DMS53 treated with DMSO at 0.1 percent for 48 hours (cell line): Measurements from ENCODE around the gene MRPL41.
"Not testable (repeated sequence)": the region's sequence is repeated elsewhere in the genome, so short reads cannot be mapped to it uniquely, and the experiment has no call there.

Experiments
- DNase-seq: peaks from one replicate; lab custom pipeline; 2025; ENCODE audit not compliant: unreplicated experiment; lab: John Stamatoyannopoulos, UW

Gene MRPL41

DNA sequence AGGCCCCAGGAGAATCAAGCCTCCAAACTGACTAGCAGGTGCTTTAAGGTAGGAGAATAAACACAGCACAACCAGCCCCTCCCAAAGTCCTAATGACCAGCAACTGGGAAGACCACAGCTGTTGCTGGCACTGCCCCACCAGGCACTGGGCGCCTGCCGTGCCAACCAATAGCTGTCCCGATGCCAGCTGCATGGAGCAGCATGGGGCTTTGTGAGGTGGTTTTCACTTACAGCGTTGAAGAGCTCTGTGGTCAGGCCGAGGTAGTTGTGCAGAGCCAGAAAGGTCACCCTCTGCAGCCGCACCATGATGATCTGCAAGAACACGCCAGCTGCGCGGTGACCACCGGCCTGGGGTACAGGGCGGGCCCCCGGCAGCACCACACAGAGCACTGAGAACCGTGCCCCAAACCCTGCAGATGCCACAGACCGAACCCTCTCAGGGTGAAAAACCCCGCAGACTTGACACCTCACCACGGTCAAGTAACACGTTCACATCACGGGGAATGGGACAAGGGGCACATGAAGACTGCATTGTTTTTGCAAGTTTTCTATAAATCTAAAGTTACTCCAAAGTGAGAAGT is 30.2 kb upstream of the MRPL41 start:
- no peak for DNase-seq

DNA sequence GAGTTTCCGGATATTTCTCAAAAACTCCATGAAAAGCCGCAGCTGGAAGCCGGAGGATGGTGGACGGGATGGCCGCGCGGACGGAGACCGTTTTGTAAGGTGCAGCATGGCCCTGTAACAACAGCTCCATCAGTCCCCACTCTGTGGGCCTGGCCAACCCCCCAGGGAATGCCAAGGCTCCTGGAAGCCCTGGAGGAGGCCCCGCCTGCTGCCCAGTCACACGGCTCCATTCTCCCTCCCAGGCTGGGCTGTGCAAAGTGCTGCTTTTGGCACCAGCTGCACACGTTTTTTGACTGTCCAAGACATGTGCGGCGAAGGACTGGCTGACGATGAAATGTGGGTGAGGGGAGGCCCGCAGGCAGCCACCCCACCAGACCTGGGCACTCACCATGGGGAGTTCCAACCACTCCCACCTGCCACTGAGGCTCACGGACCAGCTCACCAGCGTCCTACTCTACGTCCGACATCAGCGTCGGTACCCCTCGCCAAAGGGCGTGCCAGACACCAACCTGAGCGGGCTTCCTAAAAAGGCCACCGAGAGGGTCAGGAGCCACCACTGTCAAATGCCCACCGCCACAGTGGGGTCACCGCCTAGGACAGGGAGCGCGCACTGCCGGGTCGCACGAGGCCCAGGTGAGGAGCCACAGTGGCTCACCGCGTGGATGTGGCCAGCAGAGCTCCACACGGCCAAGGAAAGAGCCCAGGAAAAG is 28.8 kb upstream of the MRPL41 start:
- DNase-seq, result no peak

DNA sequence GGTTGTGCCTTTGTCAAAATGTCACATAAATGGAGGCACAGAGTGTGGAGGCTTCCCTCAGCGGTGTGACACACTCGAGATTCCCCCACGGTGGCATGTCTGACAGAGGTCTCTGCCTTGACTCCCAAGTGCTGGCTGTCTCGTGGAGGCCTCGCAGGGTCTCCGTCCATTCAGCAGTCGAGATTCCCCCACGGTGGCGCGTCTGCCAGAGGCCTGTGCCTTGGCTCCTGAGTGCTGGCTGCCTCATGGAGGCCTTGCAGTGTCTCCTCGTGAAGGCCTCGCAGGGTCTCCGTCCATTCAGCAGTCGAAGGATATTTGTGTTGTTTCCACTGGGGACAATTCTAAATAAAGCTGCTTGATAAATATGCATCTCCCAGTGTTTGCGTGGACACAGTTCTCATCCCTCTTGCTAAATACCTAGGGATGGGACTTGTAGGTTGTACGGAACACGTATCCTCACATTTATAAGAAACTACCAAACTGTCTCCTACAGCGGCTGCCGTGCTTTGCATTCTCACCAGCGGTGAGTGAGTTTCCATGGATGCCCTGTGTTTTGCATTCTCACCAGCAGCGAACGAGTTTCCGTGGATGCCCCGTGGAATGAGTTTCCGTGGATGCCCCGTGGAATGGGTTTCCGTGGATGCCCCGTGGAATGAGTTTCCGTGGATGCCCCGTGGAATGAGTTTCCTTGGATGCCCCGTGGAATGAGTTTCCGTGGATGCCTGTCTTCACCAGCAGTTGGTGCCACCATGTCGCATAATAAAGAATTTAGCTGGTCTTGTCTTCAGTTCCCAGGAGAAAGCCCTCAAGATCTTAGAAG is 27.3 kb upstream of the MRPL41 start:
- no peak for DNase-seq

DNA sequence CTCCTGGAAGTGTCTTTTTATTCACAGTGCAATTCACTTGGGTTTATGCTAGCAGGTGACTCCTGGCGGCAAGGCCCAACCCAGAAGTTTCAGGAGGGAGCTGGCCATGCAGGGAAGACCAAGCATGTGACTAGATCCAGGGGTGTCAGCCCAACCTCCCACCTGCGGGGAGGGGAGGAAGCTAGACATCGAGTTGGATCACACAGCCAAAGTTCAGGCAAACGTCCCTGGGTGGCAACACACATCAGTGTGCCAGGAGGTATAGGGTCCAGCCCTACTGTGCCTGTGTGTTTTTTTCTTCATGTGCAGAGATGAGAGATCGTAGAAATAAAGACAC is 26.7 kb upstream of the MRPL41 start:
- DNase-seq, result no peak

DNA sequence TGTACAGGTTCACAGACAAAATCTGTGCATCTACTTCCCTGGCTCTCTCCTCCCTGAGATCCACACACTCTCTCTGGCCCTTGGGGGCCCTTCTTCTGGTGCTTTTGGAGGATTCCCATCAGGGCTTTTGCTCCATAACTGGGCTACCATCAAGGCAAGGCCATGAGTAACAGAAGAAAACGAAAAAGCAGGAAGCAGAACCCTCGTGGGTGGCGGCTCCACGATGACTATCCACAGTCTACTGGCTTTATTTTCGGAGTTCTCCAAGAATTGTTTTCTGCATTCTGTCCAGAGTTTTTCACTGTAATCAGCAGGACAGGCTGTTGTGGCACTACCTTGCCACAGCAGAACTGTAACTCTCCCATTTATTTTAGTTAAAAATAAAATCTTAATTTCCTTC is 21.3 kb upstream of the MRPL41 start:
- DNase-seq, result no peak

DNA sequence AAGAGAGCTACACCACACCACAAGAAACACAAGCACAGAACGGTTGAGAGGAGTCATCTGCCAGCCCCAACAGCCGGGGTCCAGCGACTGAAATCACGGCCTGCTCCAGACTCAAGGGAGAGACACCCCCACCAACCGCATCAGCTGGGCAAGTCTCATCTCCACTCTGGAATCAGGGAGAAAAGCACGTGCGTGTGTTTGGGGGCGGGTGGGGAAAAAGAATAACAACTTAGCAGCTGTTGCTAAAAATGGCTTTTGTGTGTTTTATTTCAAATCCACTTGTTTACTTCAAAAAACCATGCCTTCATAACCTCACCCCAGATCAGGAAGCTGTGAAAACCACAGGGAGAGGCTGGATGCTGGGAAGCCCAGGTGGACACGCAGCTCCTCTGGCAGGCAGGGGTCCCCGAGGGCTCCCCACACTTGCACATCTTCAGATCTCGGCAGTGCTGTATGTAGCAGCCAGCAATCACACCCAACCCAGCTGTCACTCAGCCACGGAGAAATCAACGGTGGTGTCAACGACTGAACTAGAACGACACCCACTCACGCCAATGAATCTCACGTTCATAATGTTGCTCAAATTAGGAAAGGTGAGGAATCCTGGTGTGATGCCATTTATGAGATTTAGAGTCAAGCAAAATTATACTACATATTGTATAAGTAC is 20.4 kb upstream of the MRPL41 start:
- no peak for DNase-seq

DNA sequence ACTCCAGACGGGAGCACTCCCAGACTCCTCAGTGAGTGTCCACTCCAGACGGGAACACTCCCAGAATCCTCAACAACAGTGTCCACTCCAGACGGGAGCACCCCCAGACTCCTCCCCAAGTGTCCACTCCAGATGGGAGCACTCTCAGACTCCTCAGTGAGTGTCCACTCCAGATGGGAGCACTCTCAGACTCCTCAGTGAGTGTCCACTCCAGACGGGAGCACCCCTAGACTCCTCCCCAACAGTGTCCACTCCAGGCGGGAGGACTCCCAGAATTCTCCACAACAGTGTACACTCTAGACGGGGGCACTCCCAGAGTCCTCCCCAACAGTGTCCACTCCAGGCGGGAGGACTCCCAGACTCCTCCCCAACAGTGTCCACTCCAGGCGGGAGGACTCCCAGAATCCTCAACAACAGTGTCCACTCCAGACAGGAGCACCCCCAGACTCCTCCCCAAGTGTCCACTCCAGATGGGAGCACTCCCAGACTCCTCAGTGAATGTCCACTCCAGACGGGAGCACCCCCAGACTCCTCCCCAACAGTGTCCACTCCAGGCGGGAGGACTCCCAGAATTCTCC is 18.7 kb upstream of the MRPL41 start:
- not testable (repeated sequence) for DNase-seq

DNA sequence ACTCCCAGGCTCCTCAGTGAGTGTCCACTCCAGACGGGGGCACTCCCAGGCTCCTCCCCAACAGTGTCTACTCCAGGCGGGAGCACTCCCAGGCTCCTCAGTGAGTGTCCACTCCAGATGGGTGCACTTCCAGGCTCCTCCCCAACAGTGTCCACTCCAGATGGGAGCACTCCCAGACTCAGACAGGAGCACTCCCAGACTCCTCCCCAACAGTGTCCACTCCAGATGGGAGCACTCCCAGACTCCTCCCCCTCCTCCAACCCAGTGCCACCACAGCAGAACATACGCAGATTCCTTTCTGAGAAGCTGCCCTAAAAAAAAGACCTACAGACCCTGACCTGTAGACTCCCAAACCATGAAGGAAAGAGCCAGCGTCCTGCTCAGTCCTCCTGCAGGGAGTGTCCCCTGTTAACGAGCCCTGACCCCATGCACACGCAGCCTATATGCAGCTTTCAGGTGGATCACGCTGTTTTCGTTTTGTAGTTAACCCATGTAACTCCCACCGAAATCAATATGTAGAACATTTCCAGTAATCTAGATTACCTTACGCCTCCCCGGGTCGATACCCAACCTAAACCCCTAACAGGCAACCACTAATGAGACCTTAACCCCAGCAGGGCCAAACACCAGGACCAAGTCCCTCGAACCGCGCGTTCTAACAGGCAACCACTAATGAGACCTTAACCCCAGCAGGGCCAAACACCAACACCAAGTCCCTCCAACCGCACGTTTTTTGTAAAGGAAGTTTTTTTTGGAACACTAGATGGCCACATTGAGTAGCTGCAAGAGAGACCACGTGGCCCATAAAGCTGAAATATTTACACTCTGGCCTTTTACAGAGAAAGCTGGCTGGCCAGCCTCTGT is 17.2 kb upstream of the MRPL41 start:
- peak; percentile 71 for DNase-seq

DNA sequence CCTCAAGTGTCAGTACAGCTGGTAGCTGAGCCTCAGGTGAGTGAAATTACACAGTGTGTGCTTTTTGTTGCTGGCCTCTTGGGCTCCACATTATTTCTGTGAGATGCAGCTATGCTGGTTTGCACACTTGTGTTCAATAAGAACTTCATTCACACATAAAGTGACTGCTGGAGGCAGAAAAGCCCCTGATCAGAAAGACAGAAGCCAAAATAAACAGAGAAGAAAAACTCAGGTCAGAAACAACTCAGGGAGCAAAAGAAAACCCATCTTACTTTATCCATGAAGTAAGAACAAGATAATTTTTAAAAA is 16.6 kb upstream of the MRPL41 start:
- no peak for DNase-seq

DNA sequence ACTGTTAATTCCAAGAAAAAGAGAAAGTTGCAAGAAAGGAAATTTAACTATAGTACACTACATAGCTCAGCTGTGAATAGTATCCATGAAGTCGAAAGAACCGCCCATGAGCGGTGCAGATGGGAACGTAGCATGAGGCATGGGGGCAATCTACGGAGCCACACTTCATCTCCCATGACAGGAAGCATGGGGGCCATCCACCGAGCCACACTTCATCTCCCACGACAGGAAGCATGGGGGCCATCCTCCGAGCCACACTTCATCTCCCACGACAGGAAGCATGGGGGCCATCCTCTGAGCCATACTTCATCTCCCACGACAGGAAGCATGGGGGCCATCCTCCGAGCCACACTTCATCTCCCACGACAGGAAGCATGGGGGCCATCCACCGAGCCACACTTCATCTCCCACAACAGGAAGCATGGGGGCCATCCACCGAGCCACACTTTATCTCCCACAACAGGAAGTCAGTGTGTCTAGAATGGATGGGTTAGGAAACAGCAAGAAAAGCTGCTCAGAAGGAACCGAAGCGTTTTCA is 15.0 kb upstream of the MRPL41 start:
- DNase-seq, result not testable (repeated sequence)

DNA sequence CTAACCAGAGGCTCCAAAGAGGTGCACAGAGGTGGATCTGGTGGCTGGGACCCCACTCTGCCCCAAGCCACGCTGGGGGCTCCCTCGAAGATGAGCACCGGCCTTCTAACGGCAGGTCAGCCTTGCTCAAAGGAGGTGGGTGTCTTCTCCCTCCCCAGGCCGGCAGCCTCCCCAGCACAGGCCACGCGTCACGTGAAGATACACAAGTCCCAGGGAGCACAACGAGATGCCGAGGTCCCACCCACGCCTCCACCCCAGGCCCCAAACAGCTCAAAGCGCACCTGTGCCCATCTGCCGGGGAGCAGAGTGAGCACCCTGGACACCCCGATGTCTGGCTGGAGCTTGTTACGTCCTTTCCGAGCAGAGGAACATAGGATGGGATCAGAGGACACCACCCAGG is 13.6 kb upstream of the MRPL41 start:
- no peak for DNase-seq

DNA sequence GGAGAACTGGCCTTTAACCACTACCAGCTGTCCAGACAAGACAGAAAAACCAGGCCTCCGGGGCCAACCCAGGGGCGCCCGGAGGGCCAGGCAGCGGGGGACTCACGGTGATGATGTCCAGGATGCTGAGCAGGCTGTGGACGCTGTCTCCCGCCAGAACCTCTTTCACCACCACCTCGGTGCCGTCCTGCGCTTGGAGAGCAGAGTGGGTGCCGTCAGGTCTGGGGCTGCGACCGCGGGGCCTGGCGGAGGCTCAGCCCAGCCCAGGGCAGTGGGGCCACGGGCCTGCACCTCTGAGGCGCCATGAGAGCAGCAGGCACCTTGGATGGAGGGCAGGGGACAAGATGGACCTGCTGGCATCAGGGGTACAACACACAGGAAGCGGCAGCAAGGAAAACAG is 11.1 kb upstream of the MRPL41 start:
- DNase-seq, result no peak

DNA sequence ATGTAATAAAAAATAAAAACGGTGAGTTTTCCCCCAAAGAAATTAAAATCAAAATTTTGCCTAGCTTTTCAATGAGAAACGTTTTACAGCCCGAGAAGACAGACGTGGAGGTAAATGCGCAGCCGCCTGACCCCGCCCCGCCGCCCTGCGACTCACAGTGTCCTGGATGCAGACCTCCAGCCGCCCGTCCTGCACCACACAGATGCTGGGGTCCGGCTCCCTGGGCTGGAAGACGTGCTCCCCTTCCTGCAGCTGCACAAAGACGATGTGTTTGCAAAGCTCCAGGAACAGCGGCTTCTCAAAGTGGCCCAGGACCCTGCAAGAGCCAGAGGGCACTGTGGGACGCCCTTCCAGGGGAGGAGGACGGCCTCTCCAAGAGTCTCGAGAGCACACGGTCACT is 9.2 kb upstream of the MRPL41 start:
- no peak for DNase-seq

DNA sequence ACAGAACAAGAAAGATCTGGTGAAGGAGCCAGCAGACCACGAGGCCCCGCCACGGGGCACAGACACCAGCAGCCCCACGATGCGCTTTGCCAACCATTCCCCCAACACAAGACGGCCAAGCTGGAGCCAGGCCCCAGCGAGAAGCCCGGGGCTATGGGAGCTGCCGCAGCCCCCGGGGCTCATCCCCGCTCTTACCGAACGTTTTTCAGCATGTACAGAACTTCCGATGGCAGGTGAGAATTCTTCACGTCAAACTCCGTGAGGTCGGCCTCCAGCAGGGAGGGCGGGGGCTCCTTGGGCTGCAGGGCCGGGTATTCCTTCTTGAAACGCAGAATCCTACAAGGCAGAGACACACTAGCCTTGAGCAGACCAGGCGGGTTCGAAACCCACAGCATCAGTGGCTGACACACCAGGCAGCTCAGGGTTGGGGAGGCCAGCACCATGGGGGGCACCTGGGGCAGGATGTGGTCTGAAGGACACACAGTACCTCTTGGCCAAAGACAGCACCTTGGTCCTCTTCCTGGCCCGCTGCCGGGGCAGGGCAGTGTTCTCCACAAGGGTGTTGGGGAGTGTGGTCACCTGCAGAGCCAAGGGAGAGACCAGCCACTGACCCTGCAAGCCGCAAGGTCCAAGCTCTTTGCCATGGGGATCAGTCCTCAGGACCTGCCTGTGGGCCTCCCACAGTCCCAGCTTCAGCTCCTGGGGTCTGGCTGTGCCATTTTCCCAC is 8.3 kb upstream of the MRPL41 start:
- no peak for DNase-seq

DNA sequence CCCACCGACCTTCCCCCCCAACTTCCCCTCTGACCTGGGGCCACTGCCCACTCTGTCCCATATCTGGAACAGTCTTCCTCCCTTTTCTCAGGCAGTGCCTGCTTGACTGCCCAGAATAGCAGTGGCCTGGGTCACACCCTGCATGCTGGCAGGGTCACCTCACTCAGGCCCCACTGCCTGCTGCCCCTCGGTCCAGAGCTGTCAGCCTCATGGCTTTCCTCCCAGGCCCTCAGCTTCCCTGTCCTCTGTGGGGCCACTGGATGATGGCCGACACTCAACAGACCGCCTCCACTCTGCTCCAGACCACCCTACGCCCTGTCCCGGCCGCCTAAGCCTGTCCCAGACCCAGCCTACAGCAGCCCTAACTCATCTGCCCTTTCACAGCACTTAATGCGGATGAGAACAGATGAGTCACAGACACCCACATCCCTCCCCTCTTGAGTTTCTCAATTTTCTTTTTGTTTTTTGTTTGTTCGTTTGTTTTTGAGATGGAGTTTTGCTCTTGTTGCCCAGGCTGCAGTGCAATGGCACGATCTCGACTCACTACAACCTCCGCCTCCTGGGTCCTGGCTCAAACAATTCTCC is 7.4 kb upstream of the MRPL41 start:
- no peak for DNase-seq

DNA sequence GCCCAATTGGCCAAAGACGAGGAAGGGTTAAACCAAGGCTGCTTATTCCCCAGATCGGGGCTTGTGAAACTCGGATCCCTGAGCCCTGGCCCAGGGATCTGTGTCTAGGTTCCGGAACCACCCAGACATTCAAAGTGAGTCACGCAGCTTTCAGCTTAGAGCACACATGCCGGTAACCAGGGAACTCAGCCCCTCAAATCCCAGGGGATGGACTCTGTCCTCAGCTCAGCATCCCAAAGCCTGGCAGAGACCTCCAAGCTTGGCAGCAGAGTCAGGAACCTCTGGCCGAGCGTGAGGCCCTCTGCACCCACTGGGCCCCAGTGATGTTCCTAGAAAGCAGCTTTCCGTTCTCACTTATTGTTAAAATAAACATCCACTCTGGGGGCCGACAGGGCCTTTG is 6.6 kb upstream of the MRPL41 start:
- no peak for DNase-seq

DNA sequence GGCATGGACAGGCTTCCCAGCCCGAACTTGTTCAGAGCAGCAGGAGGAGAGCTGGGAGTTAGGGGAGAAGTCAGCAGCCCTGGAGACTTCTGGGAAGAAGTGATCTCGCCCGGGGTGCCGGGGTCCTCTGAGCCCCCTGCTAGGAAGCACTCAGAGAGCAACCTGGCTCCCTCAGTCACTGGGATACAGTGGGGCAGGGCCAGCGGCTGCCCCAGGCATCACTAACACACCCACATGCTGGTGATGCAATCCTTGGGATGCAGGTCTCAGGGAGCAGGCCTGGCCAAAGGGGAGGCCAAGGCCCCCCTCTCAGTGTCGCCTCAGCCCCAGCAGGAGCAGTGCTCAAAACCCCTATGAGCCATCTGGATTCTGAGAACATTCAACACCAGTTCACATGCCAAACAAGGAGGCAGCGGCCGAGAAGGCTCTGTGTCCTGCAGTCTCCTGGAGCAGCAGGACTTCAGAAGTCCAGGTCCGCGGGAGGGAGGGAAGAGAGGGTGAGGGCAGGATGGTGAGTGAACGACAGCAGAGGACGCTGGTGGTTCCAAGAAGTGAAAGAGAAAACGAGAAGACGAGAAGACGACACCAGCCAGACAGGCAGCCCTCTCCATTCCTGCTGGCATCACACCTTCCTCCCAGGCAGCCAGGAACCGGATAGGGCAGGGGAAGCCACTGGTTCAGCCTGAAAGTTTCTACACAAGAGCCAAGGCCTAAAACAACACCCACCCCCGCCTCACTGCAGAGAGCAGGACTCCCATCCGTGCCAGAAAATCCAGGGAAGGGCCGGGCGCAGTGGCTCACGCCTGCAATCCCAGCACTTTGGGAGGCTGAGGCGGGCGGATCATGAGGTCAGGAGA is 3.8 kb upstream of the MRPL41 start:
- DNase-seq, result no peak

DNA sequence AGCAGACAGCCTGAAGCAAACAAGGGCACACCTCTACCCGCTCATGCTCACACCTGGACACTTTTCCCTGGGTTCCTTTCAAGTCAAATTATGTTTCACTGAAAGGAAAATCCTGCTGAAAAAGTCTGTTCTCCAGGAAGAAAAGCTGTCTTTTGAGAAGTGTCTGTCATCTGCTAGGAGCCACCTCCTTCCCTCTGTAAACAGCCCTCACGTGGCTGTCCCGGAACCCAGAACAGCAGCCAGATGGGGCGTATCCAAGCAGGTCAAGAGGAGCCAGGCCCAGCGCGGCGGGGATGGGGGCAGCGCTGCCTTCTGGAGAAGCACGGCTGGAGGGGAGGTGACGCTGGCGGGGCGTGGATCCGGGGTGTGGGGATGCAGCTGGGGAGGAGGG is 1.5 kb upstream of the MRPL41 start, which contains the start of gene PNPLA7:
Gene PNPLA7, minus strand, starts transcription at position 172 of the 391 bp plus-strand sequence. CDS start 205 bp downstream, outside the sequence.
- peak; percentile 92 for DNase-seq

DNA sequence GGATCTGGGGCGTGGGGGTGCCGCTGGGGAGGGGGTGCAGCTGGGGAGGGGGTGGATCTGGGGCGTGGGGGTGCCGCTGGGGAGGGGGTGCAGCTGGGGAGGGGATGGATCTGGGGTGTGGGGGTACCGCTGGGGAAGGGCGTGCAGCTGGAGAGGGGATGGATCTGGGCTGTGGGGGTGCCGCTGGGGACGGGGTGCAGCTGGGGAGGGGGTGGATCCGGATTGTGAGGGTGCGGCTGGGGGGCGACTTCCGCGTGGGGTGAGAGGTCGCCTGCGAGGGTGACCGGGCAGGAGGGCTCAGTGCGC is 768 bp upstream of the MRPL41 start:
- DNase-seq, result not testable (repeated sequence)
